ENCODE measurements around the gene PRKACG.

GRCh38 chr9:68964102-68964541 is 49.8 kb downstream of the PRKACG start:
- TF ChIP-seq CTCF (conservative IDR thresholded peaks at IDR 0.05; ENCODE audit: low read length), result no peak
- TF ChIP-seq EZH2phosphoT487 (IDR thresholded peaks at IDR 0.05; ENCODE audit: borderline replicate concordance), result no peak
